ENCODE data around the gene PROSER2. TPM values are rescaled to one million over a fixed set of nuclear protein-coding genes. Genes with fewer than 3 reads are reported as not detected.
A peak's percentile ranks its signal among the peaks of the same experiment; 100 is the strongest.

Gene PROSER2
- polyA plus RNA-seq, 1 donor (not counting 4 experiments of a cell fraction or from before 2014, with no cell fraction given): 10.2 TPM

DNA sequence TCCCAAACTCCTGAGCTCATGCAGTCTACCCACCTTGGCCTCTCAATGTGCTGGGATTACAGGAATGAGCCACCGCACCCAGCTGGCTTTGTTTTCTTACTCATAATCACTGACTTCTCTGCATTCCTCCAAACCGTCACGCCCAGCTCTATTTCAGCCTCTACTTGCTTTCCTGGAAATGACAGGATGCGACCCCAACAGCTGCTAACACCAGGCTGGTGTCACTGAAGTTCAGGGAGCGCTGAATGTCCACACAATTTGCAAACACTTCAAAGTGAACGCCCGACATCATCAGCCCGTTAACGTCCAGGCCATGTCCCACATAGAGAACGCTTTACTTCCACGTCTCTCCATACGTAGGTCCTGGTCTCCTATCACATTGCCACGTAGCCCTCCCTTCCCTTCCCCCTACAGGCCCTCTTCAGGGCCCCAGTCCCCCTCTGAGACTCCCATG is 12.8 kb upstream of the PROSER2 start:
- Histone ChIP-seq H3K9me3 (ENCODE audit: control insufficient read depth, low read depth, low read length) (no peaks in the 10 kb centered on the region), H3K36me3 (ENCODE audit: control insufficient read depth in 2 of 2, extremely low read depth in 1 of 2, insufficient read depth in 2 of 2, low read length in 2 of 2) (no peaks in the 10 kb centered on the region), H3K27ac (ENCODE audit: control insufficient read depth, insufficient read depth, low read length) (no peak overlapping the region), H2AFZ (ENCODE audit: control insufficient read depth, low read length) (peak overlapping the region; percentile 65), H4K20me1 (ENCODE audit: control insufficient read depth, extremely low read depth, insufficient read depth, low read length) (no peaks in the 10 kb centered on the region), H3K4me2 (ENCODE audit: control insufficient read depth, extremely low read depth, insufficient read depth, low read depth, low read length) (peak overlapping the region; percentile 22), H3K9ac (ENCODE audit: control insufficient read depth, extremely low read depth, insufficient read depth, low read length) (no peak overlapping the region), H3K4me1 (ENCODE audit: control insufficient read depth, extremely low read depth, insufficient read depth, low read length) (peaks cover 8% of the 10 kb centered on the region), H3K9me1 (ENCODE audit: control insufficient read depth, extremely low read depth, insufficient read depth, low read length) (no peaks in the 10 kb centered on the region), H3K27me3 (ENCODE audit: control insufficient read depth, extremely low read depth, insufficient read depth, low read length) (no peaks in the 10 kb centered on the region), H3K4me3 (ENCODE audit: control insufficient read depth in 2 of 3, extremely low read depth in 1 of 3, insufficient read depth in 2 of 3, low read depth in 1 of 3, low read length in 3 of 3) (no peak overlapping the region), H3K79me2 (ENCODE audit: control insufficient read depth, insufficient read depth, low read length) (no peaks in the 10 kb centered on the region)
- FAIRE-seq (peak; percentile 55), DNase-seq (ENCODE audit: low read depth, low spot score) (no peak)
- TF ChIP-seq, protein P1, sequence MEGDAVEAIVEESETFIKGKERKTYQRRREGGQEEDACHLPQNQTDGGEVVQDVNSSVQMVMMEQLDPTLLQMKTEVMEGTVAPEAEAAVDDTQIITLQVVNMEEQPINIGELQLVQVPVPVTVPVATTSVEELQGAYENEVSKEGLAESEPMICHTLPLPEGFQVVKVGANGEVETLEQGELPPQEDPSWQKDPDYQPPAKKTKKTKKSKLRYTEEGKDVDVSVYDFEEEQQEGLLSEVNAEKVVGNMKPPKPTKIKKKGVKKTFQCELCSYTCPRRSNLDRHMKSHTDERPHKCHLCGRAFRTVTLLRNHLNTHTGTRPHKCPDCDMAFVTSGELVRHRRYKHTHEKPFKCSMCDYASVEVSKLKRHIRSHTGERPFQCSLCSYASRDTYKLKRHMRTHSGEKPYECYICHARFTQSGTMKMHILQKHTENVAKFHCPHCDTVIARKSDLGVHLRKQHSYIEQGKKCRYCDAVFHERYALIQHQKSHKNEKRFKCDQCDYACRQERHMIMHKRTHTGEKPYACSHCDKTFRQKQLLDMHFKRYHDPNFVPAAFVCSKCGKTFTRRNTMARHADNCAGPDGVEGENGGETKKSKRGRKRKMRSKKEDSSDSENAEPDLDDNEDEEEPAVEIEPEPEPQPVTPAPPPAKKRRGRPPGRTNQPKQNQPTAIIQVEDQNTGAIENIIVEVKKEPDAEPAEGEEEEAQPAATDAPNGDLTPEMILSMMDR (optimal IDR thresholded peaks at IDR 0.05 in 1 of 3, IDR thresholded peaks at IDR 0.05 in 1 of 3, conservative IDR thresholded peaks at IDR 0.05 in 1 of 3; ENCODE audit: extremely low read depth in 1 of 3, insufficient read depth in 2 of 3, low read length in 3 of 3): no peak
- TF ChIP-seq EZH2 (IDR thresholded peaks at IDR 0.05; ENCODE audit: low read length): no peak
- dilution Hi-C loops (cut with MboI; ENCODE audit: extremely low pct_ligation_motif_present, low sequenced_read_pairs): no loop called here

DNA sequence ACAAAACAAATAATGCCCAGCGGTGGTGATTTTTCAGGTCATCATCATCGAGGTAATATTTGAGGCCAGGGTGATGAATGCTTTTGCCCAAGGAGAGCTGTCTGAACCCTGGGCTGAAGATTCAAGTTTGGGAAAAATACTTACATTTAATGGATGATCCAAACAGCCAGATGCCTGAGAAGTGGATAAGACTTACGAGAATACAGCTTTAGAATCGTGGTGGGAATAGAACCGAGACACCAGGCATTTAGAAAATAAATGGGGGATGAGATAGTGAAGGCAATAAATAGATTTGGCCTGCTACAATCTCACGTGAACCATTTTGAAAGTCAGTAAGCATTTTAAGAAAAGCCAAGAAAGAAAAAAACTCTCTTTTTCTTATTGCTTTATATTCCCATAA is 12.2 kb upstream of the PROSER2 start:
- TF ChIP-seq, protein P1 (optimal IDR thresholded peaks at IDR 0.05 in 1 of 3, IDR thresholded peaks at IDR 0.05 in 1 of 3, conservative IDR thresholded peaks at IDR 0.05 in 1 of 3; ENCODE audit: extremely low read depth in 1 of 3, insufficient read depth in 2 of 3, low read length in 3 of 3): no peak
- no peak for TF ChIP-seq EZH2 (IDR thresholded peaks at IDR 0.05; ENCODE audit: low read length)
- Histone ChIP-seq H3K4me3 (ENCODE audit: control insufficient read depth in 2 of 3, extremely low read depth in 1 of 3, insufficient read depth in 2 of 3, low read depth in 1 of 3, low read length in 3 of 3) (no peak overlapping the region), H3K9me1 (ENCODE audit: control insufficient read depth, extremely low read depth, insufficient read depth, low read length) (no peaks in the 10 kb centered on the region), H2AFZ (ENCODE audit: control insufficient read depth, low read length) (no peak overlapping the region), H3K9ac (ENCODE audit: control insufficient read depth, extremely low read depth, insufficient read depth, low read length) (no peak overlapping the region), H3K36me3 (ENCODE audit: control insufficient read depth in 2 of 2, extremely low read depth in 1 of 2, insufficient read depth in 2 of 2, low read length in 2 of 2) (no peaks in the 10 kb centered on the region), H3K4me1 (ENCODE audit: control insufficient read depth, extremely low read depth, insufficient read depth, low read length) (peaks cover 8% of the 10 kb centered on the region), H4K20me1 (ENCODE audit: control insufficient read depth, extremely low read depth, insufficient read depth, low read length) (no peaks in the 10 kb centered on the region), H3K79me2 (ENCODE audit: control insufficient read depth, insufficient read depth, low read length) (no peaks in the 10 kb centered on the region), H3K9me3 (ENCODE audit: control insufficient read depth, low read depth, low read length) (no peaks in the 10 kb centered on the region), H3K27me3 (ENCODE audit: control insufficient read depth, extremely low read depth, insufficient read depth, low read length) (no peaks in the 10 kb centered on the region), H3K4me2 (ENCODE audit: control insufficient read depth, extremely low read depth, insufficient read depth, low read depth, low read length) (no peak overlapping the region), H3K27ac (ENCODE audit: control insufficient read depth, insufficient read depth, low read length) (no peak overlapping the region)
- dilution Hi-C loops (cut with MboI; ENCODE audit: extremely low pct_ligation_motif_present, low sequenced_read_pairs): no loop called here
- DNase-seq (ENCODE audit: low read depth, low spot score) (no peak), FAIRE-seq (no peak)
